Fibroblast of the aortic adventitia (primary cell): ENCODE data around the gene MMP28. TPM values are rescaled to one million over a fixed set of nuclear protein-coding genes. Genes with fewer than 3 reads are reported as not detected.

Experiments
- DNase-seq: peaks from one replicate; pipeline ENCODE4 v3.0.0-alpha.2; 2010; ENCODE audit warnings: low read depth
- H3K4me3 ChIP-seq: 2 replicates; pipeline ENCODE4 v1.5.1; 2011; ENCODE audit warnings: low read depth, mild to moderate bottlenecking, control low read depth, low read length, moderate library complexity
- total RNA-seq: library from RNA; depleted of rRNA; stranded (reverse); fragments of >200 nt; gene quantifications from 2 replicates; pipeline ENCODE4 v1.2.3, GENCODE V29; 2012; ENCODE audit warnings: low replicate concordance
- TF ChIP-seq, protein P1 (sequence below): IDR thresholded peaks from 2 replicates; pipeline ENCODE4 v1.5.1; 2011; ENCODE audit warnings: mild to moderate bottlenecking, low read length, control low read depth, inconsistent platforms; ENCODE audit not compliant: insufficient read depth

The MMP28 gene
- total RNA-seq, 1 donor = 0.09 TPM

DNA sequence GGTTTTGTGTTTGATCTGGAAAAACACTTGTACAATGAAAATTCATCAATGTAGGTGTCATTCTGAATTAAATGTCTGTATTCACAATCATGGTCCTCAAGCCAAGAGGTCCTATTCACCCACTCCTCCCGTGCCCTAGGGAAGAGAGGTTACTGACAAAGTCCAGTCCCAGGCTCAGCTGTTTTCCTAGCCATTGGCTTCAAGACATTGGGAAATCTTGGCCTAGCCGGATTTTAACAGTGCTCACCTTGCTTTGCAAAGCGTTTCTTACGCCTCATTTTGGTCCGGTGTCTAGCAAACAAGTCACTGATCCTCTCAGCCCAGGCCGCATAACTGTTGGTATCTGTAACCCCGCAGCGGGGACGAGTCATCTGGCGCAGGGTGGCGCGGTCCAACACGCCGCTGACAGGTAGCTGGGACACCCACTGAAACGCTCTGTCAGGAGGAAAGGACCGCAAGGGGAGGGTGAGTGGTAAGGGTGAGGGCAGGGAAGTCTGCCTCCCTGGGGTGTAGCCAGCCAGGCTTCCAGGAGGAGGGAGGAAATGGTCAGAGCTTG lies 16.7 kb downstream of the MMP28 start:
- no peak for DNase-seq
- H3K4me3 ChIP-seq = no peak overlapping the region
- TF ChIP-seq, protein P1, sequence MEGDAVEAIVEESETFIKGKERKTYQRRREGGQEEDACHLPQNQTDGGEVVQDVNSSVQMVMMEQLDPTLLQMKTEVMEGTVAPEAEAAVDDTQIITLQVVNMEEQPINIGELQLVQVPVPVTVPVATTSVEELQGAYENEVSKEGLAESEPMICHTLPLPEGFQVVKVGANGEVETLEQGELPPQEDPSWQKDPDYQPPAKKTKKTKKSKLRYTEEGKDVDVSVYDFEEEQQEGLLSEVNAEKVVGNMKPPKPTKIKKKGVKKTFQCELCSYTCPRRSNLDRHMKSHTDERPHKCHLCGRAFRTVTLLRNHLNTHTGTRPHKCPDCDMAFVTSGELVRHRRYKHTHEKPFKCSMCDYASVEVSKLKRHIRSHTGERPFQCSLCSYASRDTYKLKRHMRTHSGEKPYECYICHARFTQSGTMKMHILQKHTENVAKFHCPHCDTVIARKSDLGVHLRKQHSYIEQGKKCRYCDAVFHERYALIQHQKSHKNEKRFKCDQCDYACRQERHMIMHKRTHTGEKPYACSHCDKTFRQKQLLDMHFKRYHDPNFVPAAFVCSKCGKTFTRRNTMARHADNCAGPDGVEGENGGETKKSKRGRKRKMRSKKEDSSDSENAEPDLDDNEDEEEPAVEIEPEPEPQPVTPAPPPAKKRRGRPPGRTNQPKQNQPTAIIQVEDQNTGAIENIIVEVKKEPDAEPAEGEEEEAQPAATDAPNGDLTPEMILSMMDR = no peak

DNA sequence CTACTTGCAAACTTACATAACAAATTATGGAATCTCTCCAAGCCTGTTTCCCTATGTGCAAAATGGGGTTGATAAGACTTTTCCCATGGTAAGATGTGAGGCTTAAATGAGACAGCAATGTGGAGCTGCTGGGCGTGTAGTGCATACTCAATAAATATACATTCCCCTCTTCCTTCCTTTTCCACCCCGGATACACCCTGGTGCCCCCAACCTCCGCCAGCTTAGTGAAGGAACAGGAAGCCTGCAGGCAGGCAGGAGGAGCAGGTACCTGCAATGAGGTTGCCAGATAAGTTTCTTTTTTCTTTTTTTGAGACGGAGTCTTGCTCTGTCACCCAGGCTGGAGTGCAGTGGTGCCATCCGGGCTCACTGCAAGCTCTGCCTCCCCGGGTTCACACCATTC lies 19.9 kb downstream of the MMP28 start:
- no peak overlapping the region for H3K4me3 ChIP-seq
- TF ChIP-seq, protein P1 = no peak
- no peak for DNase-seq

DNA sequence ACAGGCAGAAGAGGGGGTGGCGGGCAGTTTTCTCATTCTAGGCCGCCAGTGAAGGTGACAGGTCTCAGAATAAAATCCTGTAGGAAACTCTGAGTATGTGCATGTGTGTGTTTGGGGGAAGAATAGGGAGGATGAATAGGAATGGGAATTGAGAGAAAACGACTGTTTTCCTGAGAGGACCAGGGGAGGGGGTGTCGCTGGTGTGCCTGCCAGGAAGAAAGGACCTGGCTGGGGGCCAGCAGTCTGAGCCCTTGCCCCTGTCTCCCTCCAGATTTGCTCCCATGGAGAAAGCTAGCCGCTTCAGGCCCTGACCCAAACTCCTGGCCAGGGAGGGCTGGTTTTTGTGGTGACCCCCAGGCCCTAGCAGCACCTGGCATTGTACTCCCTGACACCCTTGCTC lies 20.4 kb downstream of the MMP28 start:
- DNase-seq = no peak
- no peak overlapping the region for H3K4me3 ChIP-seq
- TF ChIP-seq, protein P1 = no peak

DNA sequence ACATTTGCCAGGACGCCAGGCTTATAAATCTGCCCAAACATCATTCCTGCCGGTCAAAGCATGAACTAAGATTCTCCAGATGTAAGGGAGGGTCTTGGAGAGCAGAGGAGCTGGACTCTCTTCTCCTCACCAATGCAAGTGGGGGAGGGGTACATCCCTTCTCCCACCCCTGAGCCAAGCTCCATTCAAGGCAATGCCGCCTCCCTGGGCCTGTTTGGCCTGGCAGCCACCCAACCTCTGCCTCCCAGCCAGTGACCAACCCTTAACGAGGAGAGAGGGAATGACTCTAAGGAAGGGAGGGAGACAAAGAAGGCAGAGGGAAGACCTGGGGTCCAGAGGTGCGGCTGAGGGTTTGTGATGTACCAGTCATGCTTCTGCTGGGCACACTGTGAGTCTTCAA lies 20.9 kb downstream of the MMP28 start:
- DNase-seq = peak; percentile 33
- TF ChIP-seq, protein P1 = no peak
- H3K4me3 ChIP-seq = no peak overlapping the region

DNA sequence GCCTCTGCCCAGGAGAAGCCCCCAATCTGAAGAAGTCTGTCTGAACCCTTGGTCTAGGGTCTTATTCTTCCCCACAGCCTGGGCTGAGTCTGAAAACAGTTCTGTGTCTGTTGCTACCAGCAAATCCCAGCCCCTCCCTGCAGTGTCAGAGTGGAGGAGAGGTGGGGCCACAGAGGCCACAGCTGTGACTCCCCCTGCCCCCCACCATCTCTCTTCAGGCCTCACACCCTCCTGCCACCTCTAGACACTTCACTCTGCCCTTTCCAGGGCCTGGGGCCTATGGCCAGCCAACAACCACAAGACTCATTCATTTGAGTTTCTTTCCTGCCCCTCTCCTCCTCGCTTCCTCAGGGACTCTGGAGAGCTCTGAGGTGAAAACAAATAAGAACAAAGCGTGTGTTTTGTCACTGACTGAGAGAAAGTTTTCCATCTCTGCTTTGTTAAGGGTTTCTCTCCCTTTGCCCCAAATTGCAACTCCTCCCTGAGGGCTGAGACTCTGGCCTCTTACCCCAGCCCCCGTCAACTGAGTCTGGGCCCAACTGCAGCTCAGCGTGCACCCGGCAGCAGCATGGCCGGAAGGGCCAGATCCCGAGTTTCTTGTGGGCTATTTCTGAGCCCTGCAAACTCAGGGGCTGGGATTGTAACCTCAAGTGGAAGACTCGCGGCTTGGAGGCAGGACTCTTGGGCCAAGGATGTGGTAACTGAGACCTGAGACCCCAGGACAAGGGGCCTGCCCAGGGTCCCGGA lies 21.6 kb downstream of the MMP28 start:
- DNase-seq = no peak
- TF ChIP-seq, protein P1 = no peak

DNA sequence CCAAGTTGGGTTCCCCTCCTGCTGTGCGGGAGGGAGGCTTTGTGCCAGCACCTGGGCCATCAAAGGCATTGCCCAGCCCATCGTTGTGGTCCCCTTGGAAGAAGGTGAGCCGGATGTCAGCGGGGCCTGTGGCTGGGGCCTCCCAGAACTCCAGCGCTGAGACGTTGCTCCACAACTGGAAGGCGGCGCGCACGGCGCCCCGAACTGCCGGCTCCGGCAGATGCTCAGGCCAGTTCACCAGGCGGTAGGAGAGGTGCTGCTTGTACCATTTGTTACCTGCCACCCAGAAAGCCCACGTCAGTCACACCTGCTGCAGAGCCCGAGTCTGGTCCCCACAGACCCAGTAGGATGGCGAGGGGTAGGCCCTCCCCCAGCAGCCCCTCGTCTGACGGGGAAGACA lies 22.3 kb downstream of the MMP28 start:
- TF ChIP-seq, protein P1 = no peak
- no peak for DNase-seq
- no peak overlapping the region for H3K4me3 ChIP-seq

More for the DNA sequence above, 21.6 kb downstream of the MMP28 start:
- no peak overlapping the region for H3K4me3 ChIP-seq
